HG03159 (cell line): ENCODE data around the gene RYR3.
A peak's percentile ranks its signal among the peaks of the same experiment; 100 is the strongest.

Source experiments
- ATAC-seq: cut with Tn5 transposase; IDR thresholded peaks from one replicate; pipeline ENCODE4 v1.9.1; 2021; ENCODE audit warnings: mild to moderate bottlenecking, moderate library complexity; ENCODE audit not compliant: unreplicated experiment

Gene RYR3

GRCh38 chr15:33636958-33637357 lies 326.2 kb downstream of the RYR3 start:
- no peak for ATAC-seq

GRCh38 chr15:33638453-33638852 lies 327.7 kb downstream of the RYR3 start:
- no peak for ATAC-seq

- ATAC-seq, result no peak
Observed at GRCh38 chr15:33639051-33639450, 328.3 kb downstream of the RYR3 start.

- ATAC-seq, result no peak
Observed at GRCh38 chr15:33639456-33639855, 328.7 kb downstream of the RYR3 start.

- ATAC-seq, result no peak
Observed at GRCh38 chr15:33639978-33640377, 329.2 kb downstream of the RYR3 start.

- no peak for ATAC-seq
Observed at GRCh38 chr15:33641069-33641468, 330.3 kb downstream of the RYR3 start.

GRCh38 chr15:33644304-33644703 lies 333.5 kb downstream of the RYR3 start:
- ATAC-seq, result no peak

GRCh38 chr15:33646744-33647143 lies 336.0 kb downstream of the RYR3 start:
- no peak for ATAC-seq

GRCh38 chr15:33649217-33649933 lies 338.6 kb downstream of the RYR3 start:
- ATAC-seq, result no peak

- ATAC-seq, result no peak
Observed at GRCh38 chr15:33654860-33655259, 344.1 kb downstream of the RYR3 start.

- no peak for ATAC-seq
Observed at GRCh38 chr15:33655488-33655887, 344.7 kb downstream of the RYR3 start.

- ATAC-seq, result no peak
Observed at GRCh38 chr15:33656168-33656567, 345.4 kb downstream of the RYR3 start.

- no peak for ATAC-seq
Observed at GRCh38 chr15:33660151-33660550, 349.4 kb downstream of the RYR3 start.

GRCh38 chr15:33662014-33662413 lies 351.2 kb downstream of the RYR3 start:
- no peak for ATAC-seq

GRCh38 chr15:33664947-33665346 lies 354.2 kb downstream of the RYR3 start:
- ATAC-seq, result no peak

GRCh38 chr15:33670567-33670966 lies 359.8 kb downstream of the RYR3 start:
- ATAC-seq, result no peak

- peak; percentile 93 for ATAC-seq
Observed at GRCh38 chr15:33671456-33671855, 360.7 kb downstream of the RYR3 start.

- no peak for ATAC-seq
Observed at GRCh38 chr15:33675246-33675645, 364.5 kb downstream of the RYR3 start.

- no peak for ATAC-seq
Observed at GRCh38 chr15:33677238-33677830, 366.6 kb downstream of the RYR3 start.

GRCh38 chr15:33678176-33678575 lies 367.4 kb downstream of the RYR3 start:
- ATAC-seq, result no peak

- no peak for ATAC-seq
Observed at GRCh38 chr15:33678602-33679001, 367.8 kb downstream of the RYR3 start.

- no peak for ATAC-seq
Observed at GRCh38 chr15:33679061-33679460, 368.3 kb downstream of the RYR3 start.

GRCh38 chr15:33680336-33680735 lies 369.6 kb downstream of the RYR3 start:
- ATAC-seq, result no peak
